ENCODE measurements around the gene CABP4.

Gene CABP4

GRCh38 chr11:67504005-67504949, 49.1 kb downstream of the CABP4 start:
- DNase-seq (ENCODE audit: low read depth), result no peak
- TF ChIP-seq CTCF (IDR thresholded peaks at IDR 0.05; ENCODE audit: control insufficient read depth, extremely low read depth, insufficient read depth), result no peak
- peak overlapping the region; percentile 65 for H3K4me3 ChIP-seq (ENCODE audit: low read depth, low read length)

GRCh38 chr11:67504950-67505581, 49.9 kb downstream of the CABP4 start, which contains the start of gene PITPNM1:
Gene PITPNM1, minus strand, starts transcription at chr11:67505363. Its CDS starts 1,183 bp downstream, at chr11:67504180.
- no peak for DNase-seq (ENCODE audit: low read depth)
- H3K4me3 ChIP-seq (ENCODE audit: low read depth, low read length), result peak within 1 kb of the TSS; percentile 67
- TF ChIP-seq CTCF (IDR thresholded peaks at IDR 0.05; ENCODE audit: control insufficient read depth, extremely low read depth, insufficient read depth), result no peak

- peak; percentile 89 for DNase-seq (ENCODE audit: low read depth)
- H3K4me3 ChIP-seq (ENCODE audit: low read depth, low read length), result peak overlapping the region; percentile 67
- TF ChIP-seq CTCF (IDR thresholded peaks at IDR 0.05; ENCODE audit: control insufficient read depth, extremely low read depth, insufficient read depth), result peak; percentile 98
Measured at GRCh38 chr11:67505605-67506396, 50.6 kb downstream of the CABP4 start.

- H3K4me3 ChIP-seq (ENCODE audit: low read depth, low read length), result peak overlapping the region; percentile 67
- no peak for TF ChIP-seq CTCF (IDR thresholded peaks at IDR 0.05; ENCODE audit: control insufficient read depth, extremely low read depth, insufficient read depth)
- DNase-seq (ENCODE audit: low read depth), result no peak
Measured at GRCh38 chr11:67506426-67507051, 51.4 kb downstream of the CABP4 start.

- peak overlapping the region; percentile 67 for H3K4me3 ChIP-seq (ENCODE audit: low read depth, low read length)
- peak; percentile 83 for DNase-seq (ENCODE audit: low read depth)
- TF ChIP-seq CTCF (IDR thresholded peaks at IDR 0.05; ENCODE audit: control insufficient read depth, extremely low read depth, insufficient read depth), result no peak
Measured at GRCh38 chr11:67507242-67507863, 52.2 kb downstream of the CABP4 start.
